NT2/D1 (cell line): ENCODE results near the gene DEPDC7.

Source experiments
- SUZ12 ChIP-seq: IDR thresholded peaks from 2 replicates; pipeline ENCODE4 v1.6.1; 2011; ENCODE audit not compliant: insufficient read length, insufficient read depth; ENCODE audit errors: extremely low read depth
- YY1 ChIP-seq: IDR thresholded peaks from 2 replicates; pipeline ENCODE4 v1.6.1; 2011; ENCODE audit not compliant: insufficient read length, insufficient read depth

DNA sequence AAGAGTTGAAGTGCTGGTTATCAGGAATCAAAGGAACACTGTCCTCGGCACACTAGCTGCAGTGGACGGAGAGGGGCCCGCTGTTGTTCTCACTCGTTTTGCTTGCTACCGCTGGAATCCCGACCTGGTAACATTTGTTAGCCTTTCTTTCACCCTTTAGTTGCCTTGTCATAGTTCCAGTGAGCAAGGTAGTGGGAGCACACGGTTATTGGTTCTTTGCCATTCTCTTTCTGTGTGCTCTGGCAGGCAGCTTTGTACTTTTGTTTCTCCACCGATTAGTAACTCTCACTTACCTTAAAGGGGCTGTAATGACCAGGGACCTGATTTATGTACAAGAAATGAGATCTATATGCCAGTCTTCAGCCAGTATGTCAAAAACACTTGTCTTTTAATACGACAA, 1.8 kb downstream of the DEPDC7 start:
- no peak for TF ChIP-seq SUZ12
- TF ChIP-seq YY1: no peak
